IMR-90 (cell line): ENCODE data around the gene RAI14. TPM values are rescaled to one million over a fixed set of nuclear protein-coding genes. Genes with fewer than 3 reads are reported as not detected.

Source experiments
- ATAC-seq: fragments of 200-7000 bp; cut with Tn5 transposase; 2 replicates; pipeline ENCODE4 v1.9.1; 2020; ENCODE audit warnings: low read depth, mild to moderate bottlenecking, moderate library complexity
- BruUV-seq: library from RNA; stranded (reverse); fragments of 400-500 nt; replicated peaks from 2 replicates; lab custom pipeline; 2021; lab: Mats Ljungman, UMichigan
- CTCF ChIA-PET: fragments of 300-600 bp; formaldehyde crosslinking; extraction: SDS; loops from one replicate; lab custom pipeline; 2021; ENCODE audit warnings: antibody characterized with exemption; lab: Yijun Ruan, JAX
- POLR2A ChIA-PET: fragments of 300-600 bp; sonication (Branson Sonifier 250); formaldehyde crosslinking; loops from one replicate; lab custom pipeline; 2022; ENCODE audit warnings: antibody characterized with exemption; ENCODE audit not compliant: unreplicated experiment; lab: Charles Lee
- DNase-seq: peaks from one replicate; pipeline ENCODE4 v3.0.0; 2013
- H2AFZ ChIP-seq: replicated peaks from 2 replicates; pipeline ENCODE3; 2013; ENCODE audit warnings: low read length, mild to moderate bottlenecking; ENCODE audit not compliant: poor library complexity
- H2AK5ac ChIP-seq: 2 replicates; pipeline ENCODE4 v1.6.1; 2013; ENCODE audit warnings: low read depth, low read length, inconsistent platforms
- H2AK9ac ChIP-seq: replicated peaks from 2 replicates; pipeline ENCODE3; 2013; ENCODE audit warnings: mild to moderate bottlenecking, low read depth, low read length, moderate library complexity; ENCODE audit not compliant: poor library complexity
- H2BK120ac ChIP-seq: 2 replicates; pipeline ENCODE4 v1.6.1; 2013; ENCODE audit warnings: low read depth, low read length, inconsistent platforms
- H2BK15ac ChIP-seq: 3 replicates; pipeline ENCODE4 v1.6.1; 2013; ENCODE audit warnings: low read depth, low read length, inconsistent platforms
- H2BK20ac ChIP-seq: 2 replicates; pipeline ENCODE4 v1.6.1; 2013; ENCODE audit warnings: low read depth, mild to moderate bottlenecking, inconsistent platforms, low read length, moderate library complexity
- H2BK5ac ChIP-seq: 2 replicates; pipeline ENCODE4 v1.6.1; 2013; ENCODE audit warnings: mild to moderate bottlenecking, low read depth, low read length, inconsistent platforms; ENCODE audit not compliant: poor library complexity, severe bottlenecking
- H3K14ac ChIP-seq: replicated peaks from 2 replicates; pipeline ENCODE4 v1.6.1; 2013; ENCODE audit warnings: low read depth, low read length, inconsistent platforms
- H3K18ac ChIP-seq: 2 replicates; pipeline ENCODE4 v1.6.1; 2013; ENCODE audit warnings: low read depth, low read length, control low read depth
- H3K23ac ChIP-seq: 2 replicates; pipeline ENCODE4 v1.6.1; 2013; ENCODE audit warnings: low read depth, low read length, inconsistent platforms
- H3K27ac ChIP-seq: 2 replicates; pipeline ENCODE4 v1.5.1; 2013; ENCODE audit warnings: mild to moderate bottlenecking, control low read depth, low read length; ENCODE audit not compliant: insufficient read depth
- H3K27me3 ChIP-seq: 2 replicates; pipeline ENCODE4 v1.6.1; 2013; ENCODE audit warnings: low read length; ENCODE audit not compliant: control insufficient read depth, insufficient read depth
- H3K36me3 ChIP-seq: 2 replicates; pipeline ENCODE4 v1.6.1; 2013; ENCODE audit warnings: low read length, mixed read lengths; ENCODE audit not compliant: control insufficient read depth, insufficient read depth
- H3K4ac ChIP-seq: 2 replicates; pipeline ENCODE4 v1.6.1; 2013; ENCODE audit warnings: low read depth, low read length, inconsistent platforms
- H3K4me1 ChIP-seq: 2 replicates; pipeline ENCODE4 v1.6.1; 2013; ENCODE audit warnings: low read length, mixed read lengths; ENCODE audit not compliant: control insufficient read depth, insufficient read depth
- H3K4me2 ChIP-seq: 2 replicates; pipeline ENCODE4 v1.6.1; 2013; ENCODE audit warnings: low read depth, mild to moderate bottlenecking, control low read depth, low read length, moderate library complexity
- H3K4me3 ChIP-seq: 2 replicates; pipeline ENCODE4 v1.5.1; 2013; ENCODE audit warnings: low read depth, mild to moderate bottlenecking, control low read depth, low read length, moderate library complexity; ENCODE audit not compliant: insufficient read depth
- H3K56ac ChIP-seq: 2 replicates; pipeline ENCODE4 v1.6.1; 2013; ENCODE audit warnings: low read length, inconsistent platforms; ENCODE audit not compliant: insufficient read depth; ENCODE audit errors: extremely low read depth
- H3K79me1 ChIP-seq, 2 experiments: 2 replicates each; pipeline ENCODE4 v1.6.1; 2013; ENCODE audit warnings: low read length in 2 of 2, inconsistent platforms in 1 of 2, low read depth in 1 of 2
- H3K9ac ChIP-seq: 2 replicates; pipeline ENCODE4 v1.6.1; 2013; ENCODE audit warnings: low read depth, low read length, control low read depth
- H3K9me1 ChIP-seq: 2 replicates; pipeline ENCODE4 v1.6.1; 2013; ENCODE audit warnings: low read length, inconsistent platforms; ENCODE audit not compliant: insufficient read depth
- H3K9me3 ChIP-seq: 2 replicates; pipeline ENCODE4 v1.6.1; 2013; ENCODE audit warnings: low read length; ENCODE audit not compliant: control insufficient read depth, insufficient read depth
- H4K20me1 ChIP-seq: 2 replicates; pipeline ENCODE4 v1.6.1; 2013; ENCODE audit warnings: low read length, inconsistent platforms; ENCODE audit not compliant: insufficient read depth
- H4K5ac ChIP-seq: 2 replicates; pipeline ENCODE4 v1.6.1; 2013; ENCODE audit warnings: mild to moderate bottlenecking, low read depth, low read length, control low read depth
- H4K8ac ChIP-seq, 2 experiments: 2 replicates each; pipeline ENCODE4 v1.6.1; 2013; ENCODE audit warnings: low read depth in 2 of 2, low read length in 2 of 2, control low read depth in 1 of 2, inconsistent platforms in 1 of 2
- H4K91ac ChIP-seq: 2 replicates; pipeline ENCODE4 v1.6.1; 2013; ENCODE audit warnings: low read depth, low read length, inconsistent platforms; ENCODE audit not compliant: insufficient read depth
- CEBPB ChIP-seq: IDR thresholded peaks from 2 replicates; pipeline ENCODE4 v1.6.1; 2012; ENCODE audit warnings: low read depth, low read length, improper control_type of control experiment
- CHD1 ChIP-seq: IDR thresholded peaks from 2 replicates; pipeline ENCODE4 v1.6.1; 2012; ENCODE audit warnings: low read depth, low read length, improper control_type of control experiment
- FOS ChIP-seq: fragments of 150-350 bp; IDR thresholded peaks from 2 replicates; pipeline ENCODE4 v1.6.1; 2016; ENCODE audit warnings: low read depth, low read length
- MAFK ChIP-seq: IDR thresholded peaks from 2 replicates; pipeline ENCODE4 v1.6.1; 2012; ENCODE audit warnings: low read depth, low read length, improper control_type of control experiment
- MXI1 ChIP-seq: IDR thresholded peaks from 2 replicates; pipeline ENCODE4 v1.6.1; 2012; ENCODE audit warnings: low read depth, mild to moderate bottlenecking, low read length, moderate library complexity, borderline replicate concordance
- POLR2A ChIP-seq: IDR thresholded peaks from 2 replicates; pipeline ENCODE4 v1.6.1; 2012; ENCODE audit warnings: mild to moderate bottlenecking, low read depth, low read length
- RAD21 ChIP-seq: IDR thresholded peaks from 2 replicates; pipeline ENCODE4 v1.6.1; 2012; ENCODE audit warnings: low read length, improper control_type of control experiment
- RCOR1 ChIP-seq: IDR thresholded peaks from 2 replicates; pipeline ENCODE4 v1.6.1; 2012; ENCODE audit warnings: mild to moderate bottlenecking, low read length, improper control_type of control experiment; ENCODE audit not compliant: insufficient replicate concordance
- RFX5 ChIP-seq: IDR thresholded peaks from 2 replicates; pipeline ENCODE4 v1.8.0; 2012; ENCODE audit warnings: low read depth, mild to moderate bottlenecking, low read length, moderate library complexity
- SMC3 ChIP-seq: fragments of 150-350 bp; IDR thresholded peaks from 2 replicates; pipeline ENCODE4 v1.6.1; 2016; ENCODE audit warnings: low read depth, mild to moderate bottlenecking, antibody characterized with exemption, low read length, moderate library complexity
- dilution Hi-C: fragments of 300-500 bp; cut with HindIII; formaldehyde crosslinking; loops from one replicate; pipeline ENCODE4 v1.14.3; 2018; ENCODE audit warnings: low sequenced_read_pairs; ENCODE audit not compliant: unreplicated experiment
- in situ Hi-C: fragments of 300-500 bp; cut with MboI; formaldehyde crosslinking; loops from 3 replicates; pipeline ENCODE4 v1.14.3; 2019; ENCODE audit warnings: low sequenced_read_pairs, inconsistent platforms, mixed read lengths
- intact Hi-C: fragments of 100-400 bp; cut with micrococcal nuclease; formaldehyde crosslinking; loops from 2 replicates; pipeline ENCODE4 v1.10.0; 2022
- polyA plus RNA-seq, 3 experiments: library from polyadenylated mRNA; depleted of rRNA; stranded (reverse); fragments of >200 nt; gene quantifications; 2 replicates each; pipeline ENCODE4 v1.2.3, GENCODE V29; 2012; ENCODE audit warnings: low replicate concordance in 1 of 3
- total RNA-seq: library from RNA; depleted of rRNA; stranded (reverse); fragments of >200 nt; gene quantifications from 2 replicates; pipeline ENCODE4 v1.2.3, GENCODE V29; 2012
- TF ChIP-seq, protein P1 (sequence below): conservative IDR thresholded peaks from 2 replicates; pipeline ENCODE4 v1.5.1; 2012; ENCODE audit warnings: mild to moderate bottlenecking, low read depth, low read length, improper control_type of control experiment
- TF ChIP-seq, protein P2 (sequence below): fragments of 150-350 bp; IDR thresholded peaks from 2 replicates; pipeline ENCODE4 v1.6.1; 2016; ENCODE audit warnings: low read depth, mild to moderate bottlenecking, low read length, moderate library complexity, borderline replicate concordance
- TF ChIP-seq, protein P3 (sequence below): fragments of 150-350 bp; IDR thresholded peaks from 2 replicates; pipeline ENCODE4 v1.6.1; 2017; ENCODE audit warnings: mild to moderate bottlenecking, antibody characterized with exemption, low read length, low read depth

RAI14 gene
- total and polyA plus RNA-seq, 2 of the 4 experiments (the other 2 are of a cell fraction): 221 to 267 TPM

DNA sequence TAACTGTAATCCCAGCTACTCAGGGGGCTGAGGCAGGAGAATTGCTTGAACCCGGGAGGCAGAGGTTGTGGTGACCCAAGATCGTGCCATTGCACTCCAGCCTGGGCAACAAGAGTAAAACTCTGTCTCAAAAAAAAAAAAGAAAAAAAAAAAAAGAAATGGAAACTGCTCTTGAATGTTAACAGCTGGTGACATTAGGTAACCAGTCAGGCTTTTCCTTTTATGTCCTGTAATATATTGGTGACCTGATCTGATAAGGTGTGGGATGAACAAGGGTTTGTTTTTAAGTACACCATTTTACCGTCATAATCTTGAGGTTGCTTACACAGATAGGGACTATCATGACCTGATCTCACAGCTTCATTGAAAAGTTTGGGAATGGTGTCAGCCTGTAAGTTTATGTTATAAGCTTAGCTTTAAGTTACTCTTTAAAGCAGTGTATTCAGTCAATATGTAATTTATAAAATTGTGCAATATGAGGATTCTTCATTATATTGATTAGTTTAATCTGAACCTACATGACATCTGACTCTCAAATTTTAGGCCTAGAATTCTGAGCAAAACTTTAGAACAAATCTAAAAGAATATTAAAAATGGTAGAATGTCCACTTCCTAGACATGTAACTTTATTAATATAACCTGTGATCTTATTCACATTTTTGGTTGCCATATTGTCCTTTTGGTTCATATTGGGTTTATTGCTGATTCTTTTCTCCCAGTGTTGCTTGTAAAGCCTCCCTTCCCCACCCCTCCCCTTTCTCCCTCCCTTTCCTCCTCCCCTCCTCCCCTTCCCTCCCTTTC is 41.4 kb downstream of the RAI14 start (continued):
- TF ChIP-seq FOS: no peak

DNA sequence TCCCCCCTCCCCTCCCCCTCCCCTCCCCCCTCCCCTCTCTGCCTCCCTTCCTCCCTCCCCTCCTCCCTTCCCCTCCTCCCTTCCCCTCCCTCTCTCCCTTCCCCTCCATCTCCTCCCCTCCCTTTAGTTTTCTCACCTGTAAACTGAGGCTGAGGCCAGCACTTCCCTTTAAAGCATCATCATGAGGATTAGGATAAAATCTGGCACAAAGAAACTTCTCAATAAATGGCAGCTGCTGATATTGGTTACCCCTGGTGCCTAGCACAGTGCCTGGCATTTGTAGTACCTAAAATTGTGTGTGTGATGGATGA is 41.9 kb downstream of the RAI14 start:
- Histone ChIP-seq H3K4me3 (no peak overlapping the region), H3K27me3 (no peaks in the 10 kb centered on the region), H2AFZ (no peak overlapping the region), H4K20me1 (peaks cover 91% of the 10 kb centered on the region), H3K9me3 (no peaks in the 10 kb centered on the region), H3K79me1 (peaks cover 28 to 81% of the 10 kb centered on the region in 2 experiments), H4K91ac (no peak overlapping the region), H3K18ac (no peak overlapping the region), H3K9me1 (peaks cover 34% of the 10 kb centered on the region), H3K4ac (no peak overlapping the region), H4K5ac (peak overlapping the region; percentile 30; the same call in 1 of the 2 replicates), H2BK20ac (no peak overlapping the region), H3K4me1 (peaks cover 27% of the 10 kb centered on the region), H3K36me3 (peaks cover 31% of the 10 kb centered on the region), H3K56ac (no peak overlapping the region), H3K27ac (peak overlapping the region; percentile 2; the same call in 1 of the 2 replicates), H2BK5ac (peak overlapping the region; percentile 37), H4K8ac (peak overlapping the region in 1 of 2 experiments; percentile 58; a peak in 2 of 4 replicates), H2AK9ac (no peak overlapping the region), H3K14ac (0 out of 2 replicates have a peak overlapping the region, but pooled peaks have one; percentile 28), H3K23ac (0 out of 2 replicates have a peak overlapping the region, but pooled peaks have one; percentile 51), H3K9ac (no peak overlapping the region), H2BK15ac (no peak overlapping the region), H2AK5ac (peak overlapping the region; percentile 51; the same call in 1 of the 2 replicates), H2BK120ac (no peak overlapping the region), H3K4me2 (no peak overlapping the region)
- DNase-seq (no peak), ATAC-seq (no peak)
- ChIA-PET POLR2A (no interaction called here), CTCF (no interaction called here)
- dilution Hi-C loops: no loop called here
- in situ Hi-C loops: no loop called here
- intact Hi-C loops: no loop called here
- BruUV-seq: no TSS peak
- TF ChIP-seq CHD1: no peak
- TF ChIP-seq, protein P1, sequence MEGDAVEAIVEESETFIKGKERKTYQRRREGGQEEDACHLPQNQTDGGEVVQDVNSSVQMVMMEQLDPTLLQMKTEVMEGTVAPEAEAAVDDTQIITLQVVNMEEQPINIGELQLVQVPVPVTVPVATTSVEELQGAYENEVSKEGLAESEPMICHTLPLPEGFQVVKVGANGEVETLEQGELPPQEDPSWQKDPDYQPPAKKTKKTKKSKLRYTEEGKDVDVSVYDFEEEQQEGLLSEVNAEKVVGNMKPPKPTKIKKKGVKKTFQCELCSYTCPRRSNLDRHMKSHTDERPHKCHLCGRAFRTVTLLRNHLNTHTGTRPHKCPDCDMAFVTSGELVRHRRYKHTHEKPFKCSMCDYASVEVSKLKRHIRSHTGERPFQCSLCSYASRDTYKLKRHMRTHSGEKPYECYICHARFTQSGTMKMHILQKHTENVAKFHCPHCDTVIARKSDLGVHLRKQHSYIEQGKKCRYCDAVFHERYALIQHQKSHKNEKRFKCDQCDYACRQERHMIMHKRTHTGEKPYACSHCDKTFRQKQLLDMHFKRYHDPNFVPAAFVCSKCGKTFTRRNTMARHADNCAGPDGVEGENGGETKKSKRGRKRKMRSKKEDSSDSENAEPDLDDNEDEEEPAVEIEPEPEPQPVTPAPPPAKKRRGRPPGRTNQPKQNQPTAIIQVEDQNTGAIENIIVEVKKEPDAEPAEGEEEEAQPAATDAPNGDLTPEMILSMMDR: no peak
- no peak for TF ChIP-seq MXI1
- TF ChIP-seq SMC3: no peak
- no peak for TF ChIP-seq POLR2A
- no peak for TF ChIP-seq FOS
- no peak for TF ChIP-seq MAFK
- TF ChIP-seq RFX5: no peak
- no peak for TF ChIP-seq CEBPB
- TF ChIP-seq, protein P2, sequence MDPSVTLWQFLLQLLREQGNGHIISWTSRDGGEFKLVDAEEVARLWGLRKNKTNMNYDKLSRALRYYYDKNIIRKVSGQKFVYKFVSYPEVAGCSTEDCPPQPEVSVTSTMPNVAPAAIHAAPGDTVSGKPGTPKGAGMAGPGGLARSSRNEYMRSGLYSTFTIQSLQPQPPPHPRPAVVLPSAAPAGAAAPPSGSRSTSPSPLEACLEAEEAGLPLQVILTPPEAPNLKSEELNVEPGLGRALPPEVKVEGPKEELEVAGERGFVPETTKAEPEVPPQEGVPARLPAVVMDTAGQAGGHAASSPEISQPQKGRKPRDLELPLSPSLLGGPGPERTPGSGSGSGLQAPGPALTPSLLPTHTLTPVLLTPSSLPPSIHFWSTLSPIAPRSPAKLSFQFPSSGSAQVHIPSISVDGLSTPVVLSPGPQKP: no peak
- no peak for TF ChIP-seq RCOR1
- TF ChIP-seq RAD21: no peak
- TF ChIP-seq, protein P3, sequence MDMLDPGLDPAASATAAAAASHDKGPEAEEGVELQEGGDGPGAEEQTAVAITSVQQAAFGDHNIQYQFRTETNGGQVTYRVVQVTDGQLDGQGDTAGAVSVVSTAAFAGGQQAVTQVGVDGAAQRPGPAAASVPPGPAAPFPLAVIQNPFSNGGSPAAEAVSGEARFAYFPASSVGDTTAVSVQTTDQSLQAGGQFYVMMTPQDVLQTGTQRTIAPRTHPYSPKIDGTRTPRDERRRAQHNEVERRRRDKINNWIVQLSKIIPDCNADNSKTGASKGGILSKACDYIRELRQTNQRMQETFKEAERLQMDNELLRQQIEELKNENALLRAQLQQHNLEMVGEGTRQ: no peak
